Activated naive CD4-positive, alpha-beta T cell treated with anti-CD3 and anti-CD28 coated beads, Interleukin-2, amount 50 U/mL, for 16 hours (primary cell): Measurements from ENCODE around the gene TIAM2.
"Not testable (repeated sequence)": the region's sequence is repeated elsewhere in the genome, so short reads cannot be mapped to it uniquely, and the experiment has no call there.

ENCODE experiments used
- DNase-seq: peaks from one replicate; pipeline ENCODE4 v3.0.0-alpha.2; 2020

TIAM2 gene

GRCh38 chr6:155106456-155107115, 111.5 kb downstream of the TIAM2 start:
- DNase-seq = no peak

GRCh38 chr6:155107432-155108069, 112.4 kb downstream of the TIAM2 start:
- DNase-seq = no peak

GRCh38 chr6:155108070-155108820, 113.1 kb downstream of the TIAM2 start:
- no peak for DNase-seq

GRCh38 chr6:155110721-155111120, 115.6 kb downstream of the TIAM2 start:
- DNase-seq = no peak

- DNase-seq = no peak
These were observed 117.6 kb downstream of the TIAM2 start for GRCh38 chr6:155112757-155113156.

- DNase-seq = no peak
These were observed 120.9 kb downstream of the TIAM2 start for GRCh38 chr6:155115893-155116570.

GRCh38 chr6:155116571-155116910, 121.4 kb downstream of the TIAM2 start:
- no peak for DNase-seq

GRCh38 chr6:155117256-155117655, 122.1 kb downstream of the TIAM2 start:
- no peak for DNase-seq

- no peak for DNase-seq
These were observed 122.7 kb downstream of the TIAM2 start for GRCh38 chr6:155117785-155118184.

- DNase-seq = not testable (repeated sequence)
These were observed 124.1 kb downstream of the TIAM2 start for GRCh38 chr6:155119201-155119600.

GRCh38 chr6:155120034-155120433, 124.9 kb downstream of the TIAM2 start:
- DNase-seq = no peak

GRCh38 chr6:155121294-155121693, 126.2 kb downstream of the TIAM2 start:
- no peak for DNase-seq

GRCh38 chr6:155121699-155122098, 126.6 kb downstream of the TIAM2 start:
- no peak for DNase-seq

GRCh38 chr6:155122199-155122950, 127.3 kb downstream of the TIAM2 start:
- DNase-seq = no peak

- no peak for DNase-seq
These were observed 128.4 kb downstream of the TIAM2 start for GRCh38 chr6:155123520-155123919.

- no peak for DNase-seq
These were observed 130.8 kb downstream of the TIAM2 start for GRCh38 chr6:155125906-155126305.

GRCh38 chr6:155126727-155127439, 131.8 kb downstream of the TIAM2 start:
- peak; percentile 27 for DNase-seq

- DNase-seq = no peak
These were observed 133.9 kb downstream of the TIAM2 start for GRCh38 chr6:155128977-155129376.

GRCh38 chr6:155129744-155130143, 134.6 kb downstream of the TIAM2 start:
- no peak for DNase-seq

- no peak for DNase-seq
These were observed 135.2 kb downstream of the TIAM2 start for GRCh38 chr6:155130161-155130853.

- no peak for DNase-seq
These were observed 137.5 kb downstream of the TIAM2 start for GRCh38 chr6:155132617-155133016.

- DNase-seq = no peak
These were observed 145.9 kb downstream of the TIAM2 start for GRCh38 chr6:155141002-155141401.
